Body of pancreas (tissue), 4 donors: ENCODE measurements around the gene HS6ST3.

Experiments
- CTCF ChIP-seq, 7 experiments: fragments of 450-650 bp in 4 of 7; fragments of 200-600 bp in 3 of 7; sonication (generic) in 3 of 7; IDR thresholded peaks; one replicate each; pipeline ENCODE4 v1.5.1; 2016 to 2019; ENCODE audit warnings: antibody characterized with exemption in 7 of 7
- POLR2A ChIP-seq, 3 donors: fragments of 450-650 bp; IDR thresholded peaks; one replicate each; pipeline ENCODE4 v1.6.1; 2016; ENCODE audit warnings: antibody characterized with exemption in 3 of 3, mild to moderate bottlenecking in 2 of 3

- no peak for TF ChIP-seq POLR2A (IDR thresholded peaks at IDR 0.05)
- TF ChIP-seq CTCF (IDR thresholded peaks at IDR 0.05): no peak
Measured at GRCh38 chr13:96475103-96475502, 385.2 kb downstream of the HS6ST3 start.
